OCI-LY3 (cell line): ENCODE measurements around the gene CCDC34.

Experiments
- H2AFZ ChIP-seq: fragments of 200-600, 300-600 bp; shearing (Covaris generic); 2 replicates; pipeline ENCODE4 v1.6.0; 2014; ENCODE audit warnings: antibody characterized with exemption, low read depth, low read length
- H3K27ac ChIP-seq: fragments of 200-600, 300-600 bp; sonication (generic); 2 replicates; pipeline ENCODE4 v1.5.1; 2014; ENCODE audit warnings: mild to moderate bottlenecking, low read length, moderate library complexity, mixed read lengths
- H3K27me3 ChIP-seq: fragments of 200-600, 300-600 bp; sonication (generic); 2 replicates; pipeline ENCODE4 v1.6.1; 2014; ENCODE audit warnings: low read depth, low read length, mixed read lengths
- H3K36me3 ChIP-seq: fragments of 200-600, 300-600 bp; sonication (generic); replicated peaks from 2 replicates; pipeline ENCODE3; 2014; ENCODE audit warnings: low read depth, low read length, mixed read lengths
- H3K4me1 ChIP-seq: fragments of 300-600, 200-600 bp; sonication (generic); 2 replicates; pipeline ENCODE4 v1.6.1; 2014; ENCODE audit warnings: low read length, mixed read lengths
- H3K4me2 ChIP-seq: fragments of 200-600, 300-600 bp; sonication (generic); 2 replicates; pipeline ENCODE4 v1.6.1; 2014; ENCODE audit warnings: low read length, mixed read lengths
- H3K4me3 ChIP-seq: fragments of 300-600, 200-600 bp; sonication (generic); 2 replicates; pipeline ENCODE4 v1.5.1; 2014; ENCODE audit warnings: antibody characterized with exemption, mild to moderate bottlenecking, low read length, moderate library complexity
- H3K79me2 ChIP-seq: fragments of 300-600, 200-600 bp; shearing (Covaris generic); 2 replicates; pipeline ENCODE4 v1.6.1; 2014; ENCODE audit warnings: mild to moderate bottlenecking, low read length, mixed read lengths
- H3K9ac ChIP-seq: fragments of 300-600, 200-600 bp; shearing (Covaris generic); 2 replicates; pipeline ENCODE4 v1.6.0; 2014; ENCODE audit warnings: mild to moderate bottlenecking, low read length, moderate library complexity
- H3K9me3 ChIP-seq: fragments of 200-600, 300-600 bp; shearing (Covaris generic); 2 replicates; pipeline ENCODE4 v1.6.1; 2014; ENCODE audit warnings: low read length, mixed read lengths; ENCODE audit not compliant: insufficient read depth
- H4K20me1 ChIP-seq: fragments of 200-600, 300-600 bp; sonication (generic); 2 replicates; pipeline ENCODE4 v1.6.1; 2016; ENCODE audit warnings: low read length, mixed read lengths; ENCODE audit not compliant: insufficient read depth
- CTCF ChIP-seq: fragments of 200-600, 300-600 bp; sonication (generic); IDR thresholded peaks from 2 replicates; pipeline ENCODE4 v1.5.1; 2014; ENCODE audit warnings: antibody characterized with exemption, low read length, low read depth
- EZH2phosphoT487 ChIP-seq: fragments of 200-600 bp; shearing (Covaris generic); IDR thresholded peaks from 2 replicates; pipeline ENCODE4 v1.6.1; 2018; ENCODE audit warnings: antibody characterized with exemption, mixed run types, low read depth

CCDC34 gene

GRCh38 chr11:27391331-27392015 lies 28.5 kb upstream of the CCDC34 start:
- no peak overlapping the region for H3K27ac ChIP-seq
- H4K20me1 ChIP-seq: no peaks in the 10 kb centered on the region
- peaks cover 5% of the 10 kb centered on the region; the same call in 1 of the 2 replicates for H3K4me1 ChIP-seq
- no peaks in the 10 kb centered on the region for H3K27me3 ChIP-seq
- no peak overlapping the region for H3K4me2 ChIP-seq
- no peak overlapping the region for H3K4me3 ChIP-seq
- H3K9me3 ChIP-seq: no peaks in the 10 kb centered on the region
- H3K9ac ChIP-seq: no peak overlapping the region
- H3K79me2 ChIP-seq: no peaks in the 10 kb centered on the region
- H3K36me3 ChIP-seq: no peaks in the 10 kb centered on the region
- TF ChIP-seq CTCF (no peak), EZH2phosphoT487 (no peak)
- no peak overlapping the region for H2AFZ ChIP-seq

GRCh38 chr11:27390318-27391295 lies 27.6 kb upstream of the CCDC34 start:
- Histone ChIP-seq H3K36me3 (no peaks in the 10 kb centered on the region), H3K4me3 (no peak overlapping the region), H3K27me3 (no peaks in the 10 kb centered on the region), H3K9me3 (no peaks in the 10 kb centered on the region), H3K4me1 (peaks cover 5% of the 10 kb centered on the region; the same call in 1 of the 2 replicates), H3K27ac (no peak overlapping the region), H4K20me1 (no peaks in the 10 kb centered on the region), H3K79me2 (no peaks in the 10 kb centered on the region), H3K4me2 (no peak overlapping the region), H3K9ac (no peak overlapping the region), H2AFZ (no peak overlapping the region)
- no peak for TF ChIP-seq CTCF
- TF ChIP-seq EZH2phosphoT487: no peak

GRCh38 chr11:27388869-27389268 lies 25.9 kb upstream of the CCDC34 start:
- Histone ChIP-seq H3K4me1 (peaks cover 5% of the 10 kb centered on the region; the same call in 1 of the 2 replicates), H3K9me3 (no peaks in the 10 kb centered on the region), H3K79me2 (no peaks in the 10 kb centered on the region), H3K4me3 (no peak overlapping the region), H3K36me3 (no peaks in the 10 kb centered on the region), H3K4me2 (no peak overlapping the region), H4K20me1 (no peaks in the 10 kb centered on the region), H3K27ac (no peak overlapping the region), H2AFZ (no peak overlapping the region), H3K9ac (no peak overlapping the region), H3K27me3 (no peaks in the 10 kb centered on the region)
- TF ChIP-seq CTCF (no peak), EZH2phosphoT487 (no peak)

GRCh38 chr11:27388001-27388400 lies 25.0 kb upstream of the CCDC34 start:
- H3K9ac ChIP-seq: no peak overlapping the region
- no peaks in the 10 kb centered on the region for H3K36me3 ChIP-seq

More at GRCh38 chr11:27388001-27388400, 25.0 kb upstream of the CCDC34 start:
- Histone ChIP-seq H2AFZ (no peak overlapping the region), H3K27ac (no peak overlapping the region), H3K4me1 (peaks cover 5% of the 10 kb centered on the region; the same call in 1 of the 2 replicates), H4K20me1 (no peaks in the 10 kb centered on the region), H3K79me2 (no peaks in the 10 kb centered on the region), H3K27me3 (no peaks in the 10 kb centered on the region), H3K9me3 (no peaks in the 10 kb centered on the region), H3K4me2 (no peak overlapping the region), H3K4me3 (no peak overlapping the region)
- TF ChIP-seq EZH2phosphoT487 (no peak), CTCF (no peak)
